Muscle of back (tissue), 11 donors: Measurements from ENCODE around the gene ZNF117. TPM values are rescaled to one million over a fixed set of nuclear protein-coding genes. Genes with fewer than 3 reads are reported as not detected.
"Not testable (repeated sequence)": the region's sequence is repeated elsewhere in the genome, so short reads cannot be mapped to it uniquely, and the experiment has no call there.

Experiments used
- DNase-seq, 3 donors: peaks; one replicate each; pipeline versions ENCODE4 v3.0.0 to v3.0.0-alpha.2; 2013
- polyA plus RNA-seq, 10 donors: library from polyadenylated mRNA; unstranded; fragments of 120-200 nt; gene quantifications; one replicate each; pipeline ENCODE4 v1.2.1, GENCODE V29; 2013; ENCODE audit not compliant: insufficient read length in 10 of 10

The ZNF117 gene
- polyA plus RNA-seq, 10 donors = 7.6 to 27.5 (median 13.3) TPM

GRCh38 chr7:64928252-64929187, 62.3 kb downstream of the ZNF117 start:
- DNase-seq = not testable (repeated sequence)

Other genes starting within 250 kb of the ZNF117 start
- 10 to 100 TPM in 9 of 10 donors, 1 to 10 TPM in 1; 7.7 to 16.3 (median 13.2) TPM for gene ZNF138, start 196.6 kb downstream of the ZNF117 start, polyA plus RNA-seq
- gene ZNF273, start 87.8 kb downstream of the ZNF117 start, polyA plus RNA-seq = 1 to 10 TPM; 4.4 to 7.1 (median 6.1) TPM
- gene ERV3-1, start 15.7 kb upstream of the ZNF117 start, polyA plus RNA-seq = 10 to 100 TPM in 7 of 10 donors, 1 to 10 TPM in 3; 8.3 to 24.1 (median 11.2) TPM